ENCODE data around the gene UQCRQ. TPM values are rescaled to one million over a fixed set of nuclear protein-coding genes. Genes with fewer than 3 reads are reported as not detected.
A peak's percentile ranks its signal among the peaks of the same experiment; 100 is the strongest.

The UQCRQ gene
- total RNA-seq, 3 donors from 2014 or later (not counting 1 experiment from before 2014, with no cell fraction given) = 114 to 116 (median 115) TPM

- Mint-ChIP-seq H3K27me3 (ENCODE audit: low read depth in 2 of 2) (peaks cover 13 to 15% of the 10 kb centered on the region in 2 donors), H3K4me1 (no peaks in the 10 kb centered on the region), H3K9me3 (no peaks in the 10 kb centered on the region), H3K4me3 (no peak overlapping the region), H3K27ac (no peak overlapping the region), H3K36me3 (no peaks in the 10 kb centered on the region)
- Histone ChIP-seq H3K36me3 (ENCODE audit: control insufficient read depth, insufficient read depth, low read length) (no peaks in the 10 kb centered on the region), H3K27me3 (ENCODE audit: control insufficient read depth, insufficient read depth, low read length) (no peaks in the 10 kb centered on the region), H3K9me3 (ENCODE audit: control insufficient read depth, insufficient read depth, low read length) (no peaks in the 10 kb centered on the region), H3K4me1 (ENCODE audit: control insufficient read depth, insufficient read depth, low read length) (no peaks in the 10 kb centered on the region), H3K4me3 (ENCODE audit: low read length) (no peak overlapping the region), H3K27ac (ENCODE audit: low read length) (no peak overlapping the region)
- intact Hi-C loops (cut with micrococcal nuclease) = no loop called here
- ATAC-seq (no peak), DNase-seq (no peak)
- 64% methylated on average over 1 of the region's 2 CpGs for WGBS (ENCODE audit: insufficient coverage)
- TF ChIP-seq, protein P1, sequence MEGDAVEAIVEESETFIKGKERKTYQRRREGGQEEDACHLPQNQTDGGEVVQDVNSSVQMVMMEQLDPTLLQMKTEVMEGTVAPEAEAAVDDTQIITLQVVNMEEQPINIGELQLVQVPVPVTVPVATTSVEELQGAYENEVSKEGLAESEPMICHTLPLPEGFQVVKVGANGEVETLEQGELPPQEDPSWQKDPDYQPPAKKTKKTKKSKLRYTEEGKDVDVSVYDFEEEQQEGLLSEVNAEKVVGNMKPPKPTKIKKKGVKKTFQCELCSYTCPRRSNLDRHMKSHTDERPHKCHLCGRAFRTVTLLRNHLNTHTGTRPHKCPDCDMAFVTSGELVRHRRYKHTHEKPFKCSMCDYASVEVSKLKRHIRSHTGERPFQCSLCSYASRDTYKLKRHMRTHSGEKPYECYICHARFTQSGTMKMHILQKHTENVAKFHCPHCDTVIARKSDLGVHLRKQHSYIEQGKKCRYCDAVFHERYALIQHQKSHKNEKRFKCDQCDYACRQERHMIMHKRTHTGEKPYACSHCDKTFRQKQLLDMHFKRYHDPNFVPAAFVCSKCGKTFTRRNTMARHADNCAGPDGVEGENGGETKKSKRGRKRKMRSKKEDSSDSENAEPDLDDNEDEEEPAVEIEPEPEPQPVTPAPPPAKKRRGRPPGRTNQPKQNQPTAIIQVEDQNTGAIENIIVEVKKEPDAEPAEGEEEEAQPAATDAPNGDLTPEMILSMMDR (IDR thresholded peaks at IDR 0.05) = no peak
Measured at GRCh38 chr5:132859889-132860437, 6.5 kb upstream of the UQCRQ start.

DNA sequence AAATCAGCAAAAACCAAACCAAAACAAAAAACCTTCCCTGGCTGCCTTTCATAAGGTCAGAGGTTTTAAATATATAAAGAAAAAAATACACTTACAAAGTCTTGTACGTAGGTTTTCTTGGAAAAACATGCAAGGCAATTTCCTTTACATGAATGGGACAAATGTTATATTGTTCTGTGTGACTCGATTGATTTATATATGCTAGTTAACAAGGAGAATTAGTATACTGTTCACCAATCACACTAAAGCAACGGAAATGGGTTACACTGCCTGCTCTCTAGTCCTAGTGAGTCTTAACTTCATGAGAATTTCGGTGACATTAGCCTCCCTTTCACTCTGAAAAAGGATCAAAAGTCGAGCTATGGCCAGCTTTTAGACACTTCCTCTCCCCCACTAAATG is 5.7 kb upstream of the UQCRQ start:
- H3K27me3 ChIP-seq (ENCODE audit: control insufficient read depth, insufficient read depth, low read length) = no peaks in the 10 kb centered on the region
- no peaks in the 10 kb centered on the region for H3K9me3 ChIP-seq (ENCODE audit: control insufficient read depth, insufficient read depth, low read length)
- peaks cover 6 to 7% of the 10 kb centered on the region in 2 donors for H3K4me1 Mint-ChIP-seq
- peaks cover 4% of the 10 kb centered on the region for H3K4me1 ChIP-seq (ENCODE audit: control insufficient read depth, insufficient read depth, low read length)
- no peak overlapping the region for H3K4me3 Mint-ChIP-seq
- 64% methylated on average over 3 of the region's 5 CpGs for WGBS (ENCODE audit: insufficient coverage)
- H3K4me3 ChIP-seq (ENCODE audit: low read length) = no peak overlapping the region
- DNase-seq (no peak), ATAC-seq (no peak)
- peaks cover 11 to 15% of the 10 kb centered on the region in 2 donors for H3K27me3 Mint-ChIP-seq (ENCODE audit: low read depth in 2 of 2)
- intact Hi-C loops (cut with micrococcal nuclease) = no loop called here
- H3K27ac Mint-ChIP-seq = no peak overlapping the region
- no peaks in the 10 kb centered on the region for H3K36me3 ChIP-seq (ENCODE audit: control insufficient read depth, insufficient read depth, low read length)
- H3K27ac ChIP-seq (ENCODE audit: low read length) = no peak overlapping the region
- no peaks in the 10 kb centered on the region for H3K36me3 Mint-ChIP-seq
- TF ChIP-seq, protein P1 (IDR thresholded peaks at IDR 0.05) = no peak
- no peaks in the 10 kb centered on the region for H3K9me3 Mint-ChIP-seq

GRCh38 chr5:132865668-132866341 is 637 bp upstream of the UQCRQ start:
- Histone ChIP-seq H3K9me3 (ENCODE audit: control insufficient read depth, insufficient read depth, low read length) (no peaks in the 10 kb centered on the region), H3K36me3 (ENCODE audit: control insufficient read depth, insufficient read depth, low read length) (peaks cover 5% of the 10 kb centered on the region), H3K4me3 (ENCODE audit: low read length) (peak overlapping the region; percentile 73), H3K4me1 (ENCODE audit: control insufficient read depth, insufficient read depth, low read length) (peaks cover 14% of the 10 kb centered on the region), H3K27me3 (ENCODE audit: control insufficient read depth, insufficient read depth, low read length) (no peaks in the 10 kb centered on the region), H3K27ac (ENCODE audit: low read length) (peak overlapping the region; percentile 98)
- Mint-ChIP-seq H3K27ac (peak overlapping the region; percentile 97 to 99), H3K9me3 (no peaks in the 10 kb centered on the region), H3K36me3 (no peaks in the 10 kb centered on the region), H3K4me3 (peak overlapping the region; percentile 100), H3K4me1 (peaks cover 26 to 27% of the 10 kb centered on the region in 2 donors), H3K27me3 (ENCODE audit: low read depth in 2 of 2) (peaks cover 2 to 15% of the 10 kb centered on the region in 2 donors)
- ATAC-seq = peak; percentile 16 to 25 (median 19)
- intact Hi-C loops (cut with micrococcal nuclease) = loop anchor here (1.0 kb wide), 1 partner anchor 185 kb away; no protein-coding TSS in a partner anchor
- DNase-seq = no peak
- 45% methylated on average over 29 of the region's 30 CpGs for WGBS (ENCODE audit: insufficient coverage)
- TF ChIP-seq, protein P1 (IDR thresholded peaks at IDR 0.05) = no peak
